ENCODE results near the gene HAPSTR1. TPM values are rescaled to one million over a fixed set of nuclear protein-coding genes. Genes with fewer than 3 reads are reported as not detected.

Gene HAPSTR1
- polyA plus RNA-seq, 3 donors, result 40.0 to 47.5 (median 47.2) TPM

Other genes starting within 250 kb of the HAPSTR1 start
- 10 to 100 TPM; 85.0 to 89.3 (median 88.7) TPM for gene CARHSP1, start 222.6 kb upstream of the HAPSTR1 start, polyA plus RNA-seq (ENCODE audit: insufficient read length in 3 of 3)
- under 1 TPM in 1 of 3 donors, not detected in 2; 0.36 TPM for gene LITAFD, start 209.3 kb upstream of the HAPSTR1 start, polyA plus RNA-seq (ENCODE audit: insufficient read length in 3 of 3)
- gene USP7, start 127.7 kb upstream of the HAPSTR1 start, polyA plus RNA-seq (ENCODE audit: insufficient read length in 3 of 3), result 100 to 1,000 TPM; 110 to 133 (median 128) TPM